ENCODE results near the gene EFTUD2.

DNA sequence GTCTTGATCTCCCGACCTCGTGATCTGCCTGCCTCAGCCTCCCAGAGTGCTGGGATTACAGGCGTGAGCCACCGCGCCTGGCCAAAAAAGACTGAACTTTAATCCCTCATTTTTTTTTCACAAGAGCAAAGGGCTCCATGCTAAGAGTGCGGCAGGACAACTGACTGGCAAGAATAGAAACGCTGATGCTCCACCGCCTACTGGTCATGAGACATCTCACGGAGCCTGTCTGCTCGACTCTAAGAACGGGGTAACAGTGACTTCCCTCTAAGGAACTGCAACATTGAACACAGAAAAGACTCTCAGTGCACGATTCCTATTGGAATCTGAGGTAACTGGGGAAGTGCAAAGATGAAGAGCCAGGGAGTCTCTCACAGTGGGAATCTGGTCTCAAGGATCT is 27.7 kb downstream of the EFTUD2 start:
- TF ChIP-seq, protein P1, sequence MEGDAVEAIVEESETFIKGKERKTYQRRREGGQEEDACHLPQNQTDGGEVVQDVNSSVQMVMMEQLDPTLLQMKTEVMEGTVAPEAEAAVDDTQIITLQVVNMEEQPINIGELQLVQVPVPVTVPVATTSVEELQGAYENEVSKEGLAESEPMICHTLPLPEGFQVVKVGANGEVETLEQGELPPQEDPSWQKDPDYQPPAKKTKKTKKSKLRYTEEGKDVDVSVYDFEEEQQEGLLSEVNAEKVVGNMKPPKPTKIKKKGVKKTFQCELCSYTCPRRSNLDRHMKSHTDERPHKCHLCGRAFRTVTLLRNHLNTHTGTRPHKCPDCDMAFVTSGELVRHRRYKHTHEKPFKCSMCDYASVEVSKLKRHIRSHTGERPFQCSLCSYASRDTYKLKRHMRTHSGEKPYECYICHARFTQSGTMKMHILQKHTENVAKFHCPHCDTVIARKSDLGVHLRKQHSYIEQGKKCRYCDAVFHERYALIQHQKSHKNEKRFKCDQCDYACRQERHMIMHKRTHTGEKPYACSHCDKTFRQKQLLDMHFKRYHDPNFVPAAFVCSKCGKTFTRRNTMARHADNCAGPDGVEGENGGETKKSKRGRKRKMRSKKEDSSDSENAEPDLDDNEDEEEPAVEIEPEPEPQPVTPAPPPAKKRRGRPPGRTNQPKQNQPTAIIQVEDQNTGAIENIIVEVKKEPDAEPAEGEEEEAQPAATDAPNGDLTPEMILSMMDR (IDR thresholded peaks at IDR 0.05; ENCODE audit: low read depth, low read length) = no peak
- no peak for TF ChIP-seq EZH2phosphoT487 (IDR thresholded peaks at IDR 0.05; ENCODE audit: low read depth)

All from OCI-LY3 (cell line).